Hepatocyte (in vitro differentiated cells): ENCODE data around the gene TRRAP. TPM values are rescaled to one million over a fixed set of nuclear protein-coding genes. Genes with fewer than 3 reads are reported as not detected.

ENCODE experiments used
- DNase-seq: peaks from one replicate; pipeline ENCODE4 v3.0.0-alpha.2; 2016; ENCODE audit warnings: low spot score
- H2AFZ ChIP-seq: fragments of 200-600 bp; sonication (generic); 2 replicates; pipeline ENCODE4 v1.6.0; 2016; ENCODE audit warnings: antibody characterized with exemption, mild to moderate bottlenecking
- H3K27ac ChIP-seq: fragments of 200-600 bp; sonication (generic); 2 replicates; pipeline ENCODE4 v1.5.1; 2016; ENCODE audit warnings: mild to moderate bottlenecking
- H3K27me3 ChIP-seq: fragments of 200-600 bp; sonication (generic); 2 replicates; pipeline ENCODE4 v1.6.1; 2016
- H3K36me3 ChIP-seq: fragments of 200-600 bp; sonication (generic); replicated peaks from 2 replicates; pipeline ENCODE4 v1.5.1; 2016; ENCODE audit warnings: low read depth; ENCODE audit not compliant: insufficient read depth
- H3K4me1 ChIP-seq: fragments of 200-600 bp; sonication (generic); 2 replicates; pipeline ENCODE4 v1.5.1; 2016; ENCODE audit warnings: mild to moderate bottlenecking, moderate library complexity; ENCODE audit not compliant: insufficient read depth
- H3K4me2 ChIP-seq: fragments of 200-600 bp; sonication (generic); 2 replicates; pipeline ENCODE4 v1.6.0; 2016
- H3K4me3 ChIP-seq: fragments of 200-600 bp; sonication (generic); 2 replicates; pipeline ENCODE4 v1.5.1; 2016; ENCODE audit warnings: mild to moderate bottlenecking
- H3K79me2 ChIP-seq: fragments of 200-600 bp; sonication (generic); 2 replicates; pipeline ENCODE4 v1.6.0; 2017; ENCODE audit warnings: mild to moderate bottlenecking
- H3K9me2 ChIP-seq: fragments of 200-600 bp; sonication (generic); replicated peaks from 2 replicates; pipeline ENCODE4 v1.6.0; 2017; ENCODE audit warnings: mild to moderate bottlenecking; ENCODE audit not compliant: insufficient read depth
- H3K9me3 ChIP-seq: fragments of 200-600 bp; sonication (generic); 2 replicates; pipeline ENCODE4 v1.5.1; 2016; ENCODE audit warnings: low read depth, mild to moderate bottlenecking
- H4K20me1 ChIP-seq: fragments of 200-600 bp; sonication (generic); 2 replicates; pipeline ENCODE4 v1.6.0; 2016; ENCODE audit warnings: mild to moderate bottlenecking; ENCODE audit not compliant: insufficient read depth, poor library complexity, severe bottlenecking
- EZH2 ChIP-seq: fragments of 200-600 bp; sonication (generic); IDR thresholded peaks from 2 replicates; pipeline ENCODE4 v1.6.1; 2016; ENCODE audit warnings: antibody characterized with exemption, mild to moderate bottlenecking, borderline replicate concordance
- EZH2phosphoT487 ChIP-seq: fragments of 200-600 bp; sonication (generic); IDR thresholded peaks from one replicate; pipeline ENCODE4 v1.6.1; 2018; ENCODE audit warnings: antibody characterized with exemption, mild to moderate bottlenecking, low read depth, moderate library complexity; ENCODE audit not compliant: unreplicated experiment, severe bottlenecking
- WGBS: methylation state at CpG from one replicate; pipeline ENCODE4 v1.1.6; 2016; ENCODE audit warnings: low lambda C conversion rate; ENCODE audit errors: missing lambda C conversion rate; 5-methylcytosine and 5-hydroxymethylcytosine counted together
- polyA plus RNA-seq: library from polyadenylated mRNA; unstranded; fragments of >200 nt; fragmentation: Nextera tagmentation; extraction: Ambion mirVana; gene quantifications from 2 replicates; pipeline ENCODE4 v1.2.1, GENCODE V29; 2016
- total RNA-seq: library from RNA; depleted of rRNA; stranded (reverse); fragments of >200 nt; gene quantifications from 2 replicates; pipeline ENCODE4 v1.2.3, GENCODE V29; 2014
- TF ChIP-seq, protein P1 (sequence below): fragments of 200-600 bp; sonication (generic); IDR thresholded peaks from 2 replicates; pipeline ENCODE4 v1.5.1; 2016; ENCODE audit warnings: antibody characterized with exemption, mild to moderate bottlenecking; ENCODE audit not compliant: poor library complexity

The TRRAP gene
- total RNA-seq (19.9 and 25.1 TPM in 2 replicates), polyA plus RNA-seq (6.1 and 6.6 TPM in 2 replicates)

DNA sequence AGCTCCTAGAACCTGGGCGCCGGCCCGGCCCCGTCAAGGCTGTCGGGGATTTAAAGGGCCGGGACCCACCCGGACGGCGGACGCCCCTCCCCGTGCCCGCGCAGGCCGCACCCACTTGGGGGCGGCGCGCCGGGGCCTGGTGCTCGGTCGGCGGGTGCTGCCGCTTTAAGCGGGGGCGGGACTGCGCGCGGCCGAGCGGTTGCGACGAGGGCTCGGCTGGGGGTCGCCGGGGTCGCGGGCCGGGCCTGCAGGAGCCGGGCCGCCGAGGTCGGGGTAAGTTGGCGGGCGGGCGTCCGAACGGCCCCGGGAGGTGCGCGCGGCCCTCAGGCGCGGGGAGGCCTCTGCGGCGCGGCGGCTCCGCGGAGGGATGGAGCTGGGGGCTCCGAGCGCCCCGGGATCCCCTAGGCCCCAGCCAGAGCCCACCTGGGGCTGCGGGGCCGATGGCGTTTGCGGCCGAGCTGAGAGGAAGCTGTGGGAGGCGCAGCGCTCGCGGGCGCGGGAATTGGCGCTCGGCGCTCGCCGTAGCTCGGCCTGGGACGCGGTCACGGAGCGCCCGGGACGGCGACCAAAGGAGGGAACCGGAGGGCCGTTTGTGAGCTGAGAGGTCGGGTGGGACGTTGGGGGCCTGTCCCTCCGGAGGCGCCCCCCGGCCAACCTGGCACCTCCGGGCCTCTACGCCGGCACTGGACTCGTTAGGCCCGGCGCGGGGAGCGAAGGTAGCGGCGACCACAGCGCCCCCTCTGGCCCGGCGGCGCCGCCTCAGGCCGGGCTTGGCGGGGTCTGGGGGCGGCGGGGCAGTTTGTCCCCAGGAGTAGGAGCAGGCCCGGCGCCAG is at the start of gene TRRAP:
Gene TRRAP, plus strand, starts transcription at position 168 of the 833 bp plus-strand sequence. CDS start 2,619 bp downstream, outside the sequence.
- H3K79me2 ChIP-seq, result peaks cover 46% of the 10 kb centered on the region
- H3K9me3 ChIP-seq, result no peaks in the 10 kb centered on the region
- peak within 1 kb of the TSS; percentile 98 for H3K27ac ChIP-seq
- no peaks in the 10 kb centered on the region for H3K36me3 ChIP-seq
- peak within 1 kb of the TSS; percentile 94 for H3K4me3 ChIP-seq
- TF ChIP-seq, protein P1, sequence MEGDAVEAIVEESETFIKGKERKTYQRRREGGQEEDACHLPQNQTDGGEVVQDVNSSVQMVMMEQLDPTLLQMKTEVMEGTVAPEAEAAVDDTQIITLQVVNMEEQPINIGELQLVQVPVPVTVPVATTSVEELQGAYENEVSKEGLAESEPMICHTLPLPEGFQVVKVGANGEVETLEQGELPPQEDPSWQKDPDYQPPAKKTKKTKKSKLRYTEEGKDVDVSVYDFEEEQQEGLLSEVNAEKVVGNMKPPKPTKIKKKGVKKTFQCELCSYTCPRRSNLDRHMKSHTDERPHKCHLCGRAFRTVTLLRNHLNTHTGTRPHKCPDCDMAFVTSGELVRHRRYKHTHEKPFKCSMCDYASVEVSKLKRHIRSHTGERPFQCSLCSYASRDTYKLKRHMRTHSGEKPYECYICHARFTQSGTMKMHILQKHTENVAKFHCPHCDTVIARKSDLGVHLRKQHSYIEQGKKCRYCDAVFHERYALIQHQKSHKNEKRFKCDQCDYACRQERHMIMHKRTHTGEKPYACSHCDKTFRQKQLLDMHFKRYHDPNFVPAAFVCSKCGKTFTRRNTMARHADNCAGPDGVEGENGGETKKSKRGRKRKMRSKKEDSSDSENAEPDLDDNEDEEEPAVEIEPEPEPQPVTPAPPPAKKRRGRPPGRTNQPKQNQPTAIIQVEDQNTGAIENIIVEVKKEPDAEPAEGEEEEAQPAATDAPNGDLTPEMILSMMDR, result peak; percentile 99
- TF ChIP-seq EZH2, result no peak
- peak; percentile 90 for DNase-seq
- H2AFZ ChIP-seq, result peak within 1 kb of the TSS; percentile 85
- 1% methylated on average over 36 of the region's 113 CpGs for WGBS
- no peaks in the 10 kb centered on the region for H3K9me2 ChIP-seq
- H4K20me1 ChIP-seq, result peaks cover 17% of the 10 kb centered on the region
- H3K4me2 ChIP-seq, result peak within 1 kb of the TSS; percentile 95
- no peaks in the 10 kb centered on the region for H3K4me1 ChIP-seq
- H3K27me3 ChIP-seq, result no peaks in the 10 kb centered on the region

DNA sequence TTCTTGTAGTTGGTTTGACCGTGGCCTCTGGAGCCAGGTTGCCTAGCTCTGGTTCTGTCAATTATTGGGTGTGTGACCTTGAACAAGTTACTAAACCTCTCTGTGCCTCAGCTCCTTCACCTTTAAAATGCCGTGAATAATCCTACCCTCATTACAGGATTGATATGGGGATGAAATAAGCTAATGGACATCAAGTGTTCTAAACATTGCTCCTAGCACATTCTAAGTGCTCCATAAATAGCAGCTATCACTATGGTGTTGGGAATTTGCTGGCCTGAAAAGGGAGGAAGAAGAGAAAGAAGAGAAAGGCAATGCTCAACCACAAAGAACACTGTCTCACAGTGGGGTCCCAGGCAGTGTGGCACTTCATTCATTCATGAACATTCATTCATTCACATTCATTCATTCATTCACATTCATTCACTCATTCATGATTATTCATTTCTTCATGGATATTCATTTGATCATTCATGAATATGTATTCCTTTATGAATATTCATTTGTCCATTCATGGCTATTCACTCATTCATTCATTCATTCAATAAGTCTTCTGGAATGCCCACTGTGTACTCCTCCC is 47.3 kb upstream of the TRRAP start:
- Histone ChIP-seq H3K9me3 (no peaks in the 10 kb centered on the region), H3K27ac (no peak overlapping the region), H3K36me3 (no peaks in the 10 kb centered on the region), H4K20me1 (no peaks in the 10 kb centered on the region), H3K27me3 (no peaks in the 10 kb centered on the region), H3K4me2 (no peak overlapping the region), H3K79me2 (no peaks in the 10 kb centered on the region), H3K4me1 (no peaks in the 10 kb centered on the region), H3K4me3 (no peak overlapping the region), H2AFZ (no peak overlapping the region), H3K9me2 (no peaks in the 10 kb centered on the region)
- no peak for DNase-seq
- TF ChIP-seq, protein P1, result no peak
- TF ChIP-seq EZH2phosphoT487, result no peak
- WGBS, result 84% methylated on average over 2 of the region's 2 CpGs

DNA sequence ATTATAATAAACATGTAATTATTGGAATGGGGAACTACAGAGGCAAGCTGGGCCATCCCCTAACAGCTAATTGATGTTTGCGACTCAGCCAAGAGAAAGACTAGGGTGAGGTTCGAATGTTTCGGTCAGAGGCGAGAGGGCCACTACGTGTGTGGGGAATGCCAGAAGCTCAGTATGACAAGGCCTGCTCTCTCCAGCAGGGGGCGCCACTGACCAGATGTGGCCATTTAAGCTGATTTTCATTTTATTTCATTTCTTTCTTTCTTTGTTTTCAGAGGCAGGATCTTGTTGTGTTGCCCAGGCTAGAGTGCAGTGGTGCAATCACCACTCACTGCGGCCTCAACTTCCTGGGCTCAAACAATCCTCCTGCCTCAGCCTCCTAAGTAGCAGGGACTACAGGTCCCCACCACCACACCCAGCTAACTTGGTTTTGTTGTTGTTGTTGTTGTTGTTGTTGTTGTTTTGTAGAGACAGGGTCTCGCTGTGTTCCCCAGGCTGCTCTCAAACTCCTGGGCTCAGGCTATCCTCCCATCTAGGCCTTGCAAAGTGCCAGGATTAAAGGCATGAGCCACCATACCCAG is 46.6 kb upstream of the TRRAP start:
- no peaks in the 10 kb centered on the region for H3K27me3 ChIP-seq
- H2AFZ ChIP-seq, result no peak overlapping the region
- no peaks in the 10 kb centered on the region for H4K20me1 ChIP-seq
- H3K9me3 ChIP-seq, result no peaks in the 10 kb centered on the region
- H3K4me2 ChIP-seq, result no peak overlapping the region
- no peaks in the 10 kb centered on the region for H3K36me3 ChIP-seq
- TF ChIP-seq EZH2phosphoT487, result no peak
- TF ChIP-seq, protein P1, result peak; percentile 43
- H3K4me1 ChIP-seq, result no peaks in the 10 kb centered on the region
- WGBS, result 84% methylated on average over 8 of the region's 8 CpGs
- no peak for DNase-seq
- no peaks in the 10 kb centered on the region for H3K79me2 ChIP-seq
- H3K27ac ChIP-seq, result no peak overlapping the region
- no peak overlapping the region for H3K4me3 ChIP-seq
- no peaks in the 10 kb centered on the region for H3K9me2 ChIP-seq
